A673 (cell line): ENCODE data around the gene PDGFB. TPM values are rescaled to one million over a fixed set of nuclear protein-coding genes. Genes with fewer than 3 reads are reported as not detected.

Experiments
- BruUV-seq: library from RNA; stranded (reverse); fragments of 400-500 nt; replicated peaks from 2 replicates; lab custom pipeline; 2021; lab: Mats Ljungman, UMichigan
- CTCF ChIA-PET: fragments of 300-600 bp; sonication (Branson Sonifier 250); formaldehyde crosslinking; loops from one replicate; lab custom pipeline; 2022; ENCODE audit warnings: antibody characterized with exemption; lab: Charles Lee
- POLR2A ChIA-PET: fragments of 300-600 bp; sonication (Branson Sonifier 250); formaldehyde crosslinking; loops from one replicate; lab custom pipeline; 2022; ENCODE audit warnings: antibody characterized with exemption; ENCODE audit not compliant: low non-redundant PET; lab: Charles Lee
- DNase-seq: peaks from one replicate; pipeline ENCODE4 v3.0.0-alpha.2; 2015; ENCODE audit warnings: low spot score
- H3K27ac ChIP-seq: fragments of 200-600 bp; sonication (generic); 2 replicates; pipeline ENCODE4 v1.5.1; 2016; ENCODE audit warnings: mixed run types, low read depth, mild to moderate bottlenecking, mixed read lengths, antibody characterized with exemption, low read length; ENCODE audit not compliant: poor library complexity, severe bottlenecking
- H3K27me3 ChIP-seq: fragments of 200-600 bp; sonication (generic); replicated peaks from 2 replicates; pipeline ENCODE4 v1.6.1; 2017; ENCODE audit warnings: mixed run types, low read depth, mild to moderate bottlenecking, mixed read lengths, antibody characterized with exemption, low read length; ENCODE audit not compliant: insufficient read depth, poor library complexity
- H3K36me3 ChIP-seq: fragments of 200-600 bp; sonication (generic); 2 replicates; pipeline ENCODE4 v1.6.1; 2016; ENCODE audit warnings: mixed run types, mild to moderate bottlenecking, mixed read lengths, antibody characterized with exemption, low read length; ENCODE audit not compliant: insufficient read depth, poor library complexity, severe bottlenecking
- H3K4me1 ChIP-seq: fragments of 200-600 bp; sonication (generic); 2 replicates; pipeline ENCODE4 v1.6.1; 2017; ENCODE audit warnings: mixed run types, mild to moderate bottlenecking, mixed read lengths, antibody characterized with exemption, low read length; ENCODE audit not compliant: insufficient read depth, poor library complexity, severe bottlenecking
- H3K4me3 ChIP-seq: fragments of 200-600 bp; sonication (generic); 2 replicates; pipeline ENCODE4 v1.5.1; 2016; ENCODE audit warnings: low read depth, mixed run types, mild to moderate bottlenecking, mixed read lengths, low read length; ENCODE audit not compliant: poor library complexity, severe bottlenecking
- H3K9me3 ChIP-seq: fragments of 200-600 bp; sonication (generic); 2 replicates; pipeline ENCODE4 v1.6.1; 2016; ENCODE audit warnings: mixed run types, low read depth, mild to moderate bottlenecking, mixed read lengths, antibody characterized with exemption, low read length; ENCODE audit not compliant: poor library complexity, severe bottlenecking
- CTCF ChIP-seq: fragments of 300-800, 200-600 bp; sonication (generic); conservative IDR thresholded peaks from 2 replicates; pipeline ENCODE4 v1.5.1; 2017; ENCODE audit warnings: low read depth, mild to moderate bottlenecking, antibody characterized with exemption, low read length, moderate library complexity, mixed read lengths
- EZH2 ChIP-seq: fragments of 200-600 bp; sonication (generic); IDR thresholded peaks from 2 replicates; pipeline ENCODE4 v1.6.1; 2017; ENCODE audit warnings: borderline replicate concordance, low read depth, mild to moderate bottlenecking, mixed read lengths, antibody characterized with exemption, low read length; ENCODE audit not compliant: poor library complexity, severe bottlenecking
- intact Hi-C: fragments of 100-400 bp; cut with micrococcal nuclease; formaldehyde crosslinking; loops from one replicate; pipeline ENCODE4 v1.10.0; 2022; ENCODE audit not compliant: unreplicated experiment
- total RNA-seq: library from RNA; stranded (reverse); gene quantifications from 2 replicates; pipeline ENCODE4 v1.2.3, GENCODE V29; 2021

PDGFB gene
- total RNA-seq, 1 experiment from 2014 or later: 0.09 TPM

- Histone ChIP-seq H3K27me3 (no peaks in the 10 kb centered on the region), H3K4me1 (no peaks in the 10 kb centered on the region), H3K36me3 (no peaks in the 10 kb centered on the region), H3K9me3 (peaks cover 14% of the 10 kb centered on the region), H3K27ac (no peak overlapping the region), H3K4me3 (no peak overlapping the region)
- TF ChIP-seq CTCF (no peak), EZH2 (no peak)
- DNase-seq: no peak
- POLR2A ChIA-PET: no interaction called here
- intact Hi-C loops: no loop called here
- no TSS peak for BruUV-seq
- CTCF ChIA-PET: no interaction called here
These were observed 50.7 kb downstream of the PDGFB start for GRCh38 chr22:39194098-39194497.

GRCh38 chr22:39188809-39189208 lies 56.0 kb downstream of the PDGFB start:
- no peaks in the 10 kb centered on the region for H3K36me3 ChIP-seq
- POLR2A ChIA-PET: no interaction called here

GRCh38 chr22:39185601-39186012 lies 59.2 kb downstream of the PDGFB start:
- no peak for DNase-seq
- Histone ChIP-seq H3K4me3 (no peak overlapping the region), H3K27me3 (no peaks in the 10 kb centered on the region), H3K27ac (no peak overlapping the region), H3K9me3 (no peaks in the 10 kb centered on the region), H3K4me1 (no peaks in the 10 kb centered on the region), H3K36me3 (no peaks in the 10 kb centered on the region)
- ChIA-PET CTCF (no interaction called here), POLR2A (no interaction called here)
- TF ChIP-seq EZH2: no peak
- TF ChIP-seq CTCF: no peak
- no TSS peak for BruUV-seq
- intact Hi-C loops: no loop called here

More at GRCh38 chr22:39188809-39189208, 56.0 kb downstream of the PDGFB start:
- CTCF ChIA-PET: no interaction called here
- Histone ChIP-seq H3K27ac (no peak overlapping the region), H3K27me3 (no peaks in the 10 kb centered on the region), H3K9me3 (no peaks in the 10 kb centered on the region), H3K4me1 (no peaks in the 10 kb centered on the region), H3K4me3 (no peak overlapping the region)
- no peak for DNase-seq
- no TSS peak for BruUV-seq
- TF ChIP-seq EZH2 (no peak), CTCF (no peak)
- intact Hi-C loops: no loop called here
